RCC 7860 (cell line): ENCODE data around the gene BPIFA1.

Experiments
- DNase-seq: peaks from one replicate; pipeline ENCODE4 v3.0.0-alpha.2; 2015; ENCODE audit warnings: low spot score
- FAIRE-seq: peaks from 2 replicates; lab custom pipeline; 2012; peaks lifted over from hg19 to GRCh38; lab: Jason Lieb, UNC

Gene BPIFA1

GRCh38 chr20:33277471-33278441 is 42.0 kb downstream of the BPIFA1 start:
- FAIRE-seq (no peak), DNase-seq (no peak)

GRCh38 chr20:33278700-33279099 is 42.9 kb downstream of the BPIFA1 start:
- FAIRE-seq, result no peak
- no peak for DNase-seq

GRCh38 chr20:33279261-33279910 is 43.6 kb downstream of the BPIFA1 start:
- peak; percentile 73 for FAIRE-seq
- DNase-seq, result peak; percentile 55

- no peak for DNase-seq
- FAIRE-seq, result no peak
Observed at GRCh38 chr20:33280000-33280680, 44.3 kb downstream of the BPIFA1 start.

GRCh38 chr20:33280775-33281174 is 45.0 kb downstream of the BPIFA1 start:
- no peak for DNase-seq
- no peak for FAIRE-seq

GRCh38 chr20:33281550-33282146 is 45.9 kb downstream of the BPIFA1 start:
- no peak for DNase-seq
- no peak for FAIRE-seq

GRCh38 chr20:33282196-33282934 is 46.6 kb downstream of the BPIFA1 start:
- no peak for DNase-seq
- no peak for FAIRE-seq

GRCh38 chr20:33282991-33283555 is 47.3 kb downstream of the BPIFA1 start, which contains the start of gene BPIFB1:
Gene BPIFB1, plus strand, starts transcription at chr20:33283214. Its CDS starts 2,860 bp downstream, at chr20:33286074.
- FAIRE-seq (no peak), DNase-seq (no peak)

GRCh38 chr20:33284284-33284683 is 48.5 kb downstream of the BPIFA1 start:
- DNase-seq, result no peak
- FAIRE-seq, result no peak

- DNase-seq, result no peak
- no peak for FAIRE-seq
Observed at GRCh38 chr20:33284937-33285336, 49.1 kb downstream of the BPIFA1 start.

GRCh38 chr20:33285861-33286495 is 50.2 kb downstream of the BPIFA1 start:
- DNase-seq (no peak), FAIRE-seq (no peak)

GRCh38 chr20:33287884-33288283 is 52.1 kb downstream of the BPIFA1 start:
- FAIRE-seq (no peak), DNase-seq (no peak)

- no peak for FAIRE-seq
- no peak for DNase-seq
Observed at GRCh38 chr20:33290852-33291251, 55.1 kb downstream of the BPIFA1 start.

GRCh38 chr20:33291416-33291815 is 55.6 kb downstream of the BPIFA1 start:
- FAIRE-seq (no peak), DNase-seq (no peak)

GRCh38 chr20:33291830-33292355 is 56.1 kb downstream of the BPIFA1 start:
- FAIRE-seq (no peak), DNase-seq (no peak)
